H9 (cell line): ENCODE measurements around the gene SLA2. TPM values are rescaled to one million over a fixed set of nuclear protein-coding genes. Genes with fewer than 3 reads are reported as not detected.

Experiments used
- DNase-seq: peaks from one replicate; pipeline ENCODE4 v3.0.0-alpha.2; 2017
- H2AFZ ChIP-seq: one replicate; pipeline ENCODE4 v1.6.1; 2013; ENCODE audit warnings: mild to moderate bottlenecking, low read length, control low read depth, moderate library complexity
- H2AK5ac ChIP-seq: 2 replicates; pipeline ENCODE4 v1.6.1; 2013; ENCODE audit warnings: low read length, control low read depth, mixed read lengths; ENCODE audit not compliant: insufficient read length
- H2BK120ac ChIP-seq: one replicate; pipeline ENCODE4 v1.6.1; 2013; ENCODE audit warnings: low read depth, mild to moderate bottlenecking, low read length, control low read depth, inconsistent platforms; ENCODE audit not compliant: poor library complexity, severe bottlenecking
- H2BK12ac ChIP-seq: 2 replicates; pipeline ENCODE4 v1.6.1; 2013; ENCODE audit warnings: low read length, control low read depth, mixed read lengths, low read depth; ENCODE audit not compliant: insufficient read length
- H2BK15ac ChIP-seq: 2 replicates; pipeline ENCODE4 v1.6.1; 2013; ENCODE audit warnings: low read depth, low read length, control low read depth
- H2BK20ac ChIP-seq: one replicate; pipeline ENCODE4 v1.6.1; 2013; ENCODE audit warnings: low read depth, mild to moderate bottlenecking, low read length, control low read depth, inconsistent platforms; ENCODE audit not compliant: poor library complexity, severe bottlenecking
- H2BK5ac ChIP-seq: 2 replicates; pipeline ENCODE4 v1.6.1; 2013; ENCODE audit warnings: low read length, control low read depth, mixed read lengths; ENCODE audit not compliant: insufficient read length
- H3K14ac ChIP-seq: 2 replicates; pipeline ENCODE4 v1.6.1; 2013; ENCODE audit warnings: low read length, control low read depth; ENCODE audit not compliant: insufficient read depth
- H3K18ac ChIP-seq: 2 replicates; pipeline ENCODE4 v1.6.1; 2013; ENCODE audit warnings: low read depth, mild to moderate bottlenecking, mixed read lengths, low read length, control low read depth; ENCODE audit not compliant: insufficient read length
- H3K23ac ChIP-seq: 2 replicates; pipeline ENCODE4 v1.6.1; 2013; ENCODE audit warnings: low read length, control low read depth, mixed read lengths, low read depth; ENCODE audit not compliant: insufficient read length
- H3K23me2 ChIP-seq: 2 replicates; pipeline ENCODE4 v1.6.1; 2013; ENCODE audit warnings: low read depth, mild to moderate bottlenecking, mixed read lengths, low read length, control low read depth; ENCODE audit not compliant: insufficient read length, poor library complexity, severe bottlenecking
- H3K27ac ChIP-seq: 2 replicates; pipeline ENCODE4 v1.5.1; 2013; ENCODE audit warnings: low read length, control low read depth, mixed read lengths, low read depth; ENCODE audit not compliant: insufficient read length
- H3K27me3 ChIP-seq: 2 replicates; pipeline ENCODE4 v1.6.1; 2013; ENCODE audit warnings: low read length, control low read depth, inconsistent platforms; ENCODE audit not compliant: insufficient read depth
- H3K4ac ChIP-seq: 2 replicates; pipeline ENCODE4 v1.6.1; 2013; ENCODE audit warnings: low read depth, mild to moderate bottlenecking, control low read depth, inconsistent platforms, low read length, moderate library complexity
- H3K4me1 ChIP-seq: 2 replicates; pipeline ENCODE4 v1.6.1; 2013; ENCODE audit warnings: low read length, control low read depth, inconsistent platforms; ENCODE audit not compliant: insufficient read depth
- H3K4me2 ChIP-seq: 2 replicates; pipeline ENCODE4 v1.6.1; 2013; ENCODE audit warnings: low read length, control low read depth, mixed read lengths; ENCODE audit not compliant: insufficient read length, insufficient read depth
- H3K56ac ChIP-seq: 2 replicates; pipeline ENCODE4 v1.6.1; 2013; ENCODE audit warnings: low read depth, mild to moderate bottlenecking, mixed read lengths, low read length, control low read depth; ENCODE audit not compliant: insufficient read length
- H3K79me1 ChIP-seq: 2 replicates; pipeline ENCODE4 v1.6.1; 2013; ENCODE audit warnings: low read depth, mild to moderate bottlenecking, moderate library complexity, low read length, control low read depth, inconsistent platforms; ENCODE audit not compliant: insufficient read depth, poor library complexity, severe bottlenecking
- H3K79me2 ChIP-seq: 2 replicates; pipeline ENCODE4 v1.6.1; 2013; ENCODE audit warnings: low read length, control low read depth, inconsistent platforms; ENCODE audit not compliant: insufficient read depth
- H3K9ac ChIP-seq: 2 replicates; pipeline ENCODE4 v1.6.1; 2013; ENCODE audit warnings: low read length, control low read depth, mixed read lengths; ENCODE audit not compliant: insufficient read length; ENCODE audit errors: extremely low read depth
- H3K9me3 ChIP-seq: one replicate; pipeline ENCODE4 v1.6.1; 2013; ENCODE audit warnings: low read depth, low read length, inconsistent platforms; ENCODE audit not compliant: control insufficient read depth
- H3T11ph ChIP-seq: one replicate; pipeline ENCODE4 v1.6.1; 2013; ENCODE audit warnings: mild to moderate bottlenecking, low read length, control low read depth, inconsistent platforms
- H4K20me1 ChIP-seq: one replicate; pipeline ENCODE4 v1.6.1; 2013; ENCODE audit not compliant: control insufficient read depth, insufficient read length, insufficient read depth
- H4K5ac ChIP-seq: 2 replicates; pipeline ENCODE4 v1.6.1; 2013; ENCODE audit warnings: low read depth, mild to moderate bottlenecking, mixed read lengths, low read length, control low read depth; ENCODE audit not compliant: insufficient read length
- H4K8ac ChIP-seq: replicated peaks from 2 replicates; pipeline ENCODE4 v1.6.1; 2013; ENCODE audit warnings: low read length, control low read depth, mixed read lengths, low read depth; ENCODE audit not compliant: insufficient read length
- H4K91ac ChIP-seq: 2 replicates; pipeline ENCODE4 v1.6.1; 2013; ENCODE audit warnings: low read depth, mild to moderate bottlenecking, moderate library complexity, mixed read lengths, low read length, control low read depth; ENCODE audit not compliant: insufficient read length
- H3K27ac Mint-ChIP-seq, 3 experiments: 2 replicates in 2 of 3; 3 replicates in 1 of 3; pipeline ENCODE4 v1.8.0; 2020 to 2021; ENCODE audit warnings: mixed read lengths in 3 of 3, mild to moderate bottlenecking in 1 of 3, moderate library complexity in 1 of 3
- H3K27me3 Mint-ChIP-seq: 2 replicates; pipeline ENCODE4 v1.8.0; 2021; ENCODE audit warnings: low read depth, mild to moderate bottlenecking, moderate library complexity, mixed read lengths
- H3K36me3 Mint-ChIP-seq, 3 experiments: 2 replicates in 2 of 3; 3 replicates in 1 of 3; pipeline ENCODE4 v1.8.0; 2020 to 2021; ENCODE audit warnings: low read depth in 3 of 3, mixed read lengths in 3 of 3; ENCODE audit not compliant: insufficient read depth in 1 of 3
- H3K4me1 Mint-ChIP-seq, 2 experiments: 2 replicates each; pipeline ENCODE4 v1.8.0; 2020; ENCODE audit warnings: mixed read lengths in 2 of 2
- H3K4me3 Mint-ChIP-seq, 2 experiments: 2 replicates in 1 of 2; 3 replicates in 1 of 2; pipeline ENCODE4 v1.8.0; 2020 to 2021; ENCODE audit warnings: mild to moderate bottlenecking in 2 of 2, mixed read lengths in 2 of 2, moderate library complexity in 1 of 2
- H3K9me3 Mint-ChIP-seq, 2 experiments: 2 replicates in 1 of 2; 3 replicates in 1 of 2; pipeline ENCODE4 v1.8.0; 2020; ENCODE audit warnings: mild to moderate bottlenecking in 2 of 2, mixed read lengths in 2 of 2, moderate library complexity in 1 of 2
- CTCF ChIP-seq: fragments of 200-600 bp; sonication (generic); conservative IDR thresholded peaks from 3 replicates; pipeline ENCODE4 v1.8.0; 2021; ENCODE audit warnings: antibody characterized with exemption, mild to moderate bottlenecking
- WGBS: extraction: QIAGEN DNeasy Blood & Tissue Kit; methylation state at CpG from one replicate; pipeline ENCODE4 v1.1.7; 2013; ENCODE audit warnings: missing lambda C conversion rate, low lambda C conversion rate, mixed read lengths; ENCODE audit not compliant: insufficient read length; ENCODE audit errors: extremely low coverage; 5-methylcytosine and 5-hydroxymethylcytosine counted together
- total RNA-seq: library from RNA; stranded (reverse); gene quantifications from 2 replicates; pipeline ENCODE4 v1.2.1, GENCODE V29; 2021

SLA2 gene
- total RNA-seq, 1 experiment from 2014 or later: 0.20 TPM

GRCh38 chr20:36573798-36574365, 72.1 kb downstream of the SLA2 start:
- peaks cover 56% of the 10 kb centered on the region in 2 experiments for H3K4me1 Mint-ChIP-seq
- peaks cover 8% of the 10 kb centered on the region for H3K4me1 ChIP-seq
- H3K27me3 ChIP-seq: no peaks in the 10 kb centered on the region
- H2BK20ac ChIP-seq: no peak overlapping the region
- H4K5ac ChIP-seq: no peak overlapping the region
- no peaks in the 10 kb centered on the region for H3K9me3 ChIP-seq
- TF ChIP-seq CTCF: no peak
- no peak overlapping the region for H3T11ph ChIP-seq
- H3K79me2 ChIP-seq: peaks cover 12% of the 10 kb centered on the region; the same call in 1 of the 2 replicates
- peaks cover 30% of the 10 kb centered on the region for H3K23me2 ChIP-seq
- no peaks in the 10 kb centered on the region for H3K27me3 Mint-ChIP-seq
- no peak overlapping the region for H3K56ac ChIP-seq
- peak overlapping the region; percentile 89 to 92 for H3K4me3 Mint-ChIP-seq
- H3K23ac ChIP-seq: no peak overlapping the region
- no peak overlapping the region for H3K9ac ChIP-seq
- H3K9me3 Mint-ChIP-seq: no peaks in the 10 kb centered on the region; a peak in 1 of 5 replicates
- no peaks in the 10 kb centered on the region for H4K20me1 ChIP-seq
- H3K4ac ChIP-seq: no peak overlapping the region
- no peaks in the 10 kb centered on the region for H3K79me1 ChIP-seq
- no peak overlapping the region for H3K27ac Mint-ChIP-seq
- DNase-seq: no peak
- no peak overlapping the region for H4K8ac ChIP-seq
- no peak overlapping the region for H2AFZ ChIP-seq
- peaks cover 5 to 16% (median 10%) of the 10 kb centered on the region in 3 experiments; a peak in 6 of 7 replicates for H3K36me3 Mint-ChIP-seq
- H3K27ac ChIP-seq: no peak overlapping the region
- peak overlapping the region; percentile 31 for H3K4me2 ChIP-seq
- 0 out of 2 replicates have a peak overlapping the region, but pooled peaks have one; percentile 9 for H3K14ac ChIP-seq
- no peak overlapping the region for H2AK5ac ChIP-seq
- H2BK12ac ChIP-seq: no peak overlapping the region
- no peak overlapping the region for H2BK15ac ChIP-seq
- no peak overlapping the region for H4K91ac ChIP-seq
- WGBS: no CpG with 5 or more reads among the region's 53 CpGs
- no peak overlapping the region for H2BK5ac ChIP-seq
- H2BK120ac ChIP-seq: no peak overlapping the region
- H3K18ac ChIP-seq: peak overlapping the region; percentile 29
